Endothelial cell of umbilical vein (primary cell): ENCODE data around the gene UBE2U. TPM values are rescaled to one million over a fixed set of nuclear protein-coding genes. Genes with fewer than 3 reads are reported as not detected.

Experiments used
- BruUV-seq: library from RNA; stranded (reverse); fragments of 400-500 nt; replicated peaks from 2 replicates; lab custom pipeline; 2021; lab: Mats Ljungman, UMichigan
- CTCF ChIA-PET: fragments of 300-600, 350-600 bp; sonication (Branson Sonifier 250); formaldehyde crosslinking; loops from one replicate; lab custom pipeline; 2021; ENCODE audit warnings: antibody characterized with exemption, inconsistent platforms; lab: Charles Lee
- POLR2A ChIA-PET: fragments of 300-600, 350-600 bp; sonication (Branson Sonifier 250); formaldehyde crosslinking; loops from one replicate; lab custom pipeline; 2021; ENCODE audit warnings: antibody characterized with exemption, inconsistent platforms; lab: Charles Lee
- DNase-seq: peaks from one replicate; pipeline ENCODE4 v3.0.0-alpha.2; 2011; ENCODE audit warnings: low read depth, low spot score
- FAIRE-seq: peaks from 2 replicates; lab custom pipeline; 2011; peaks lifted over from hg19 to GRCh38; lab: Jason Lieb, UNC
- H2AFZ ChIP-seq: 2 replicates; pipeline ENCODE4 v1.6.0; 2012; ENCODE audit warnings: low read depth, low read length, control low read depth, inconsistent platforms
- H3K27ac ChIP-seq: 2 replicates; pipeline ENCODE4 v1.5.1; 2011; ENCODE audit warnings: low read depth, mild to moderate bottlenecking, control low read depth, low read length, moderate library complexity; ENCODE audit not compliant: insufficient read depth
- H3K27me3 ChIP-seq, 2 experiments: 2 replicates each; pipeline versions ENCODE4 v1.6.0 to v1.6.1; 2011; ENCODE audit warnings: low read length in 2 of 2, mixed read lengths in 1 of 2; ENCODE audit not compliant: control insufficient read depth in 2 of 2, insufficient read depth in 2 of 2
- H3K36me3 ChIP-seq, 2 experiments: 2 replicates in 1 of 2; 3 replicates in 1 of 2; pipeline ENCODE4 v1.5.1; 2011; ENCODE audit warnings: low read length in 2 of 2, mild to moderate bottlenecking in 1 of 2, moderate library complexity in 1 of 2; ENCODE audit not compliant: control insufficient read depth in 2 of 2, insufficient read depth in 2 of 2; ENCODE audit errors: extremely low read depth in 1 of 2
- H3K4me1 ChIP-seq: 3 replicates; pipeline ENCODE4 v1.5.1; 2011; ENCODE audit warnings: mild to moderate bottlenecking, low read length; ENCODE audit not compliant: control insufficient read depth, insufficient read depth; ENCODE audit errors: extremely low read depth
- H3K4me2 ChIP-seq: 2 replicates; pipeline ENCODE4 v1.6.1; 2011; ENCODE audit warnings: low read length, control low read depth, mixed read lengths; ENCODE audit not compliant: insufficient read depth
- H3K4me3 ChIP-seq, 3 experiments: fragments of 200-600 bp in 1 of 3; sonication (generic), shearing (Covaris generic) in 1 of 3; replicated peaks in 1 of 3; 2 replicates each; pipeline ENCODE4 v1.5.1; 2011 to 2016; ENCODE audit warnings: control low read depth in 3 of 3, low read length in 3 of 3, mild to moderate bottlenecking in 2 of 3, inconsistent platforms in 1 of 3, low read depth in 1 of 3, moderate library complexity in 1 of 3; ENCODE audit not compliant: insufficient read depth in 1 of 3
- H3K79me2 ChIP-seq: 2 replicates; pipeline ENCODE4 v1.6.0; 2012; ENCODE audit warnings: low read length, inconsistent platforms; ENCODE audit not compliant: control insufficient read depth, insufficient read depth
- H3K9ac ChIP-seq: replicated peaks from 2 replicates; pipeline ENCODE3; 2011; ENCODE audit warnings: low read length, control low read depth; ENCODE audit not compliant: insufficient read depth; ENCODE audit errors: extremely low read depth
- H3K9me1 ChIP-seq: replicated peaks from 3 replicates; pipeline ENCODE4 v1.6.0; 2011; ENCODE audit warnings: mild to moderate bottlenecking, low read length; ENCODE audit not compliant: control insufficient read depth, insufficient read depth; ENCODE audit errors: extremely low read depth
- H3K9me3 ChIP-seq: replicated peaks from 2 replicates; pipeline ENCODE4 v1.5.1; 2012; ENCODE audit warnings: low read length, inconsistent platforms; ENCODE audit not compliant: control insufficient read depth, insufficient read depth
- H4K20me1 ChIP-seq: replicated peaks from 2 replicates; pipeline ENCODE3; 2011; ENCODE audit warnings: mild to moderate bottlenecking, low read length; ENCODE audit not compliant: control insufficient read depth, insufficient read depth; ENCODE audit errors: extremely low read depth
- EZH2 ChIP-seq: IDR thresholded peaks from 2 replicates; pipeline ENCODE4 v1.6.1; 2012; ENCODE audit warnings: borderline replicate concordance, low read depth, mild to moderate bottlenecking, moderate library complexity, low read length, inconsistent platforms; ENCODE audit not compliant: severe bottlenecking
- FOS ChIP-seq: IDR thresholded peaks from 2 replicates; pipeline ENCODE4 v1.6.1; 2011; ENCODE audit warnings: mild to moderate bottlenecking, low read length, moderate library complexity, borderline replicate concordance; ENCODE audit not compliant: insufficient read depth
- JUN ChIP-seq: IDR thresholded peaks from 2 replicates; pipeline ENCODE4 v1.6.1; 2011; ENCODE audit warnings: borderline replicate concordance, low read depth; ENCODE audit not compliant: insufficient read length, insufficient read depth
- MYC ChIP-seq: IDR thresholded peaks from one replicate; pipeline ENCODE4 v1.6.1; 2011; ENCODE audit warnings: mild to moderate bottlenecking, low read depth, low read length
- POLR2A ChIP-seq: IDR thresholded peaks from 2 replicates; pipeline ENCODE4 v1.6.1; 2012; ENCODE audit warnings: low read depth, mild to moderate bottlenecking, control low read depth, low read length
- POLR2AphosphoS5 ChIP-seq: IDR thresholded peaks from 2 replicates; pipeline ENCODE4 v1.6.1; 2012; ENCODE audit warnings: low read depth, mild to moderate bottlenecking, control low read depth, low read length, moderate library complexity; ENCODE audit not compliant: insufficient read depth
- dilution Hi-C: fragments of 300-500 bp; cut with MboI; formaldehyde crosslinking; loops from one replicate; pipeline ENCODE4 v1.15.0; 2019; ENCODE audit warnings: low sequenced_read_pairs; ENCODE audit not compliant: extremely low pct_ligation_motif_present
- intact Hi-C: fragments of 100-400 bp; cut with micrococcal nuclease; formaldehyde crosslinking; loops from one replicate; pipeline ENCODE4 v1.10.0; 2022
- polyA plus RNA-seq, 4 experiments: library from polyadenylated mRNA; depleted of rRNA in 3 of 4; stranded (reverse) in 3 of 4; unstranded in 1 of 4; fragments of >200 nt; gene quantifications; 2 replicates each; pipeline versions ENCODE4 v1.2.1 to v1.2.3, GENCODE V29; 2011 to 2012; ENCODE audit warnings: missing spikeins in 1 of 4
- total RNA-seq: library from RNA; stranded (reverse); gene quantifications from 2 replicates; pipeline ENCODE4 v1.2.3, GENCODE V29; 2021
- TF ChIP-seq, protein P1 (sequence below), 2 donors: IDR thresholded peaks; 1 replicate in 1 of 2; 2 replicates in 1 of 2; pipeline ENCODE4 v1.5.1; 2011; ENCODE audit warnings: low read length in 2 of 2, mild to moderate bottlenecking in 2 of 2, moderate library complexity in 2 of 2, control low read depth in 1 of 2, inconsistent platforms in 1 of 2, low read depth in 1 of 2; ENCODE audit not compliant: insufficient read depth in 1 of 2; ENCODE audit errors: extremely low read depth in 1 of 2

The UBE2U gene
- total and polyA plus RNA-seq, 2 donors (not counting 3 experiments of a cell fraction or from before 2014, with no cell fraction given), result not detected

- Histone ChIP-seq H3K9ac (no peak overlapping the region), H3K36me3 (no peaks in the 10 kb centered on the region), H3K4me3 (no peak overlapping the region), H3K9me1 (no peaks in the 10 kb centered on the region), H3K9me3 (no peaks in the 10 kb centered on the region), H3K27me3 (peaks cover 4 to 8% of the 10 kb centered on the region in 2 experiments), H4K20me1 (no peaks in the 10 kb centered on the region), H3K4me1 (peaks cover 5% of the 10 kb centered on the region), H3K79me2 (no peaks in the 10 kb centered on the region), H3K27ac (no peak overlapping the region), H2AFZ (no peak overlapping the region), H3K4me2 (no peak overlapping the region)
- ChIA-PET CTCF (interaction anchor here (2.4 kb wide), 1 partner anchor 548 kb away, joined by 13 read pairs; no protein-coding TSS in a partner anchor), POLR2A (no interaction called here)
- no peak for TF ChIP-seq POLR2AphosphoS5
- TF ChIP-seq FOS, result no peak
- no peak for TF ChIP-seq MYC
- TF ChIP-seq, protein P1, sequence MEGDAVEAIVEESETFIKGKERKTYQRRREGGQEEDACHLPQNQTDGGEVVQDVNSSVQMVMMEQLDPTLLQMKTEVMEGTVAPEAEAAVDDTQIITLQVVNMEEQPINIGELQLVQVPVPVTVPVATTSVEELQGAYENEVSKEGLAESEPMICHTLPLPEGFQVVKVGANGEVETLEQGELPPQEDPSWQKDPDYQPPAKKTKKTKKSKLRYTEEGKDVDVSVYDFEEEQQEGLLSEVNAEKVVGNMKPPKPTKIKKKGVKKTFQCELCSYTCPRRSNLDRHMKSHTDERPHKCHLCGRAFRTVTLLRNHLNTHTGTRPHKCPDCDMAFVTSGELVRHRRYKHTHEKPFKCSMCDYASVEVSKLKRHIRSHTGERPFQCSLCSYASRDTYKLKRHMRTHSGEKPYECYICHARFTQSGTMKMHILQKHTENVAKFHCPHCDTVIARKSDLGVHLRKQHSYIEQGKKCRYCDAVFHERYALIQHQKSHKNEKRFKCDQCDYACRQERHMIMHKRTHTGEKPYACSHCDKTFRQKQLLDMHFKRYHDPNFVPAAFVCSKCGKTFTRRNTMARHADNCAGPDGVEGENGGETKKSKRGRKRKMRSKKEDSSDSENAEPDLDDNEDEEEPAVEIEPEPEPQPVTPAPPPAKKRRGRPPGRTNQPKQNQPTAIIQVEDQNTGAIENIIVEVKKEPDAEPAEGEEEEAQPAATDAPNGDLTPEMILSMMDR (IDR thresholded peaks at IDR 0.05; ENCODE audit: extremely low read depth in 1 of 2, insufficient read depth in 1 of 2, low read depth in 1 of 2, low read length in 2 of 2), result no peak
- TF ChIP-seq POLR2A, result no peak
- no peak for TF ChIP-seq EZH2
- no peak for TF ChIP-seq JUN
- dilution Hi-C loops, result loop anchor here (25.0 kb wide), 1 partner anchor 578 kb away; no protein-coding TSS in a partner anchor
- DNase-seq (no peak), FAIRE-seq (no peak)
- intact Hi-C loops, result loop anchor here (5.0 kb wide), 1 partner anchor 68 kb away; no protein-coding TSS in a partner anchor
- no TSS peak for BruUV-seq
These were observed 36.8 kb downstream of the UBE2U start for GRCh38 chr1:64240206-64240605.
